GM18868 (cell line): ENCODE data around the gene KLF16.

Source experiments
- ATAC-seq: cut with Tn5 transposase; IDR thresholded peaks from one replicate; pipeline ENCODE4 v1.9.1; 2021; ENCODE audit warnings: mild to moderate bottlenecking, moderate library complexity; ENCODE audit not compliant: unreplicated experiment

Gene KLF16

DNA sequence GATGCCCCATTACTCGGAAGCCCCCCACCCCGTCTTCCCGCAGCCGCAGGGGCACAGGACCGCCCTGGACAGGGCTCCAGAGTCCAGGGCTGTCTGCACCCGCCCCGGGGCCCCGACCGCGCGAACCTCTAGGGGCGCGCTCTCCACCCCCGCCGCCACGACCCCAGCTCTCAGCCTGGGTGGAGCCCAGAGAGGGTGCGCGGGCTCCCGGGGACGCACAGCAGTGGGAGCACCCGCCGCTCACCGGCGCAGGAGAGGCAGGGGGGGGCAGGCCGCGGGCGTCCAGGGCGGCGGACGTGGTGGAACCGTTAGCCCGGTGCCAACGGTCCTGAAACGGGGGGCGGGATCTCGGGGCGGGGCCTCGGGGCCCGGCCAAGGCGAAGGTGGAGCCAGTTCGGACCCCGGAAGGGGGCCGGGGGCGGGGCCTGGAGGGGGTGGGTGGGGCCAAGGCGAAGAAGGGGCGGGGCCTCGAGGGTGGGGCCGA, 51.4 kb downstream of the KLF16 start, which contains the start of gene ATP8B3:
Gene ATP8B3 (minus strand): TSS at position 335 of the 484 bp plus-strand sequence. CDS start 540 bp downstream, outside the sequence.
- ATAC-seq, result peak; percentile 17

DNA sequence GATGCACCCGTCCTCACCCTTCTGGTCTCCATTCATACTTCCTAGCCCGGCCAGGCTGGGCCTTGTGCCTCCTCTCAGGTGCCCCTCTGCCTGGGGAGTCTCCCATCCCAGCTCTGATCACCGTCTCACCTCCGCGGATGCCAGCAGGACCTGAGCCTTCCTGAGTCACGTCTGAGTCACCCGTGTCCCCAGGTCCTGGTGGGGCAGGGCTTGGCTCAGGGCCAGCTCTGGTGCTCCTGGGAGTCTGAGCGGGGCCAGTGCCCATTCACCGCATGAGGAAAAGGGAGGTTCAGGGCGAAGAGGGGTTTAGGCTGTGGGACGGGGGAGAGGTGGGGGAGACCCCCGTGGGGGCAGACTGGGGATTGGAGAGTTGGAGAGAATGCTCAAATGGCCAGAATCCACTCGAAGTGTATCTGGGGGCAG, 51.9 kb downstream of the KLF16 start:
- no peak for ATAC-seq

DNA sequence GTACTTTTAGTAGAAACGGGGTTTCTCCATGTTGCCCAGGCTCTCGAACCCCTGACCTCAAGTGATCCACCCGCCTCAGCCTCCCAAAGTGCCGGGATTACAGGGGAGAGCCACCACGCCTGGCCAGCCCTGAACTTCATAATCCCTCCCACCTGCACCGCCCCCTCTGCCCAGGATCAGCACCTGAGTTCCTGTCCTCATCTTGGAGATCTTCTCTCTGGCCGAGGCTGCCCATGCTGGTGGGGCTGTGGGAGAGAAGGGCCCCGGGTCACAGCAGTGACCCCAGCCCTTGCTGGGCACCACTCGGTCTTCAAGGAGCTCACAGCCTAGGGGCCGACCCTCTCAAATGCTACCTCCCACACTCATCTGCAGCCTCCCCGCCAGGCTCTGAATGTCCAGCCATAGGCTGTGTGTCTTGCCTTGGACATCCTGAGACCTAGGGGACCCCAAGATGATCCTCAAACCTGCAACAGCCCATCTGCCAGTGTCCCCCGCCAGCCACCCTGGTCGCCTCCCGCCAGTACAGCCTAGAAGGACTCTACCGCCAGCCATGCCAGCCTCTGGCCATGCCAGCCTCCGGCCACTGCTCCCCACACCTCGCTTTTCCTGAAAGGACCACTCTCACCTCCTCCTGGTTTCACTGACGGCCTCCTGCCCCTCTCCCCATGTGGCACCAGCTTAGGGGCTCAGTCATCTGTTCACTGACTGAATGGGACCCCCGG, 52.8 kb downstream of the KLF16 start:
- no peak for ATAC-seq

- ATAC-seq, result no peak
Measured at GRCh38 chr19:1809678-1810077, 53.7 kb downstream of the KLF16 start.

DNA sequence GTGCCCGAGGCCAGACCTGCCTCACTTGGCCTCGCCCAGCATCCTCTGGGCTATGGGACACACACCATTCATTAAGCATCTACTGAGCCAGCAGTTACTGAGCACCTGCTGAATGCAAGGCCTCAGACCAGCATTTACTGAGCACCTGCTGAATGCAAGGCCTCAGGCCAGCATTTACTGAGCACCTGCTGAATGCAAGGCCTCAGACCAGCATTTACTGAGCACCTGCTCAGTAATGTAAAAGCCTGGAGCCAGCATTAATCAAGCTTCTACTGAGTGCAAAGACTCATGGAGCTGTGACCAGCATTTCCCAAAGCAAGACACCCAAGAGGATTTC, 55.0 kb downstream of the KLF16 start:
- no peak for ATAC-seq

- no peak for ATAC-seq
Measured at GRCh38 chr19:1807695-1808394, 55.5 kb downstream of the KLF16 start.

GRCh38 chr19:1807030-1807694, 56.2 kb downstream of the KLF16 start:
- no peak for ATAC-seq

GRCh38 chr19:1806184-1807029, 57.0 kb downstream of the KLF16 start:
- ATAC-seq, result no peak

DNA sequence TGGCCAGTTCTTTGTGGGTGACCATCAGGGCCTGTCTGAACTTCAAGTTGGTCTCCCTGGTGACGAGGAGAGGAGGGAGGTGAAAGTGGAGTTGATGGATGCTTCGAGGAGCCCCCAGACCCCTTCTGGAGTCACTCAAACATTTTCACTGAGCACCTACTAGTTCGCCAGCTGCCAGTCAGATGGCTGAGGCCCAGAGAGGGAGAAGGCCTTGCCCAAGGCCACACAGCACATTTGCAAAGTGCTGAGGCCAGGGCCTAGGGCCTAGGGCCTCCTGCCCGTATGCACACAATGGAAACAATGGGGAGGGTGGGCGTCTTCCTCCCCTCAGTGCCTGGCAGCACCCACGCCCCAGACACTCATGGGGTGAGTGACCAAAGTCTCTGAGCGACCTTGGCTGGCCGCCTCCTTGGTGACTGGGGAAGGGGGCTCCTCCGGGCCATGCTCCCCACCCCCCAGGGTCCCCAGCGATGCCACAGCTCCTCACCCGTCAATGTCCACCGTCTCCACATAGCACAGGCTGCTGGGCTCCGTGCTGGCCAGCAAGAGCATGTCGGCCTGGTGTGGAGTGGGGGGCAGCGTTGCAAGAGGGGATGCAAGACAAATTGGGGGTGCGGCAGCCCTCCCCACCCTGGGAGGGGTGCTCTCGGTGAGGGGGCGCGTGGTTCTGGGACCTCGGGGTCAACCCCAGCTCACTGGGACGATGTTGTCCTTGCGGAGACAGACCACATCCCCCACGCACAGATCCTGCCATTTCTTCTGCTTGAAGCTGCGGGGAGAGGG, 57.8 kb downstream of the KLF16 start:
- ATAC-seq, result no peak

DNA sequence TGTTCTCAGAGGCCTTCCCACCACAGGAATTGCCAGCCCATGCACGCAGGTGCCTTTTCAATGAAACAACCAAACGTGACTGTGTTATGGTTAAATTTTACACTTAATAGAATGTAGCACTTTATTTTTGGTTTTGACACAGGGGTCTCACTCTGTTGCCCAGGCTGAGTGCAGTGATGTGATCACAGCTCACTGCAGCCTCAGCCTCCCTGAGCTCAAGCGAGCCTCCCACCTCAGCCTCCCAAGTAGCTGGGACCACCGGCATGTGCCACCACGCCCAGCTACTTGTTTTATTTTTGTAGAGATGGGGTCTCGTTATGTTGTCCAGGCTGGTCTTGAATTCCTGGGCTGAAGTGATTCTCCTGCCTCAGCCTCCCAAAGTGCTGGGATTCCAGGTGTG, 58.5 kb downstream of the KLF16 start:
- ATAC-seq, result no peak
